Measurements from ENCODE around the gene B4GALNT3.

Gene B4GALNT3

GRCh38 chr12:510071-510825 is 50.5 kb downstream of the B4GALNT3 start:
- DNase-seq, result no peak

GRCh38 chr12:512933-513332 is 53.2 kb downstream of the B4GALNT3 start:
- DNase-seq, result no peak

GRCh38 chr12:513446-513845 is 53.7 kb downstream of the B4GALNT3 start:
- no peak for DNase-seq

GRCh38 chr12:517538-517937 is 57.8 kb downstream of the B4GALNT3 start:
- no peak for DNase-seq

- no peak for DNase-seq
These were observed 60.4 kb downstream of the B4GALNT3 start for GRCh38 chr12:520119-520518.

- DNase-seq, result no peak
These were observed 63.1 kb downstream of the B4GALNT3 start for GRCh38 chr12:522692-523378.

GRCh38 chr12:524167-524951 is 64.6 kb downstream of the B4GALNT3 start:
- no peak for DNase-seq

- DNase-seq, result no peak
These were observed 66.3 kb downstream of the B4GALNT3 start for GRCh38 chr12:526089-526488.

- DNase-seq, result no peak
These were observed 67.5 kb downstream of the B4GALNT3 start for GRCh38 chr12:527241-527640.

- no peak for DNase-seq
These were observed 68.0 kb downstream of the B4GALNT3 start for GRCh38 chr12:527729-528128.

- no peak for DNase-seq
These were observed 70.6 kb downstream of the B4GALNT3 start for GRCh38 chr12:530308-530707.

- no peak for DNase-seq
These were observed 71.1 kb downstream of the B4GALNT3 start for GRCh38 chr12:530821-531220.

- no peak for DNase-seq
These were observed 72.3 kb downstream of the B4GALNT3 start for GRCh38 chr12:531951-532585.

GRCh38 chr12:532908-533565 is 73.3 kb downstream of the B4GALNT3 start:
- no peak for DNase-seq

- DNase-seq, result no peak
These were observed 74.0 kb downstream of the B4GALNT3 start for GRCh38 chr12:533718-534117.

- no peak for DNase-seq
These were observed 74.5 kb downstream of the B4GALNT3 start for GRCh38 chr12:534216-534615.

- DNase-seq, result no peak
These were observed 75.7 kb downstream of the B4GALNT3 start for GRCh38 chr12:535396-535795.

- DNase-seq, result no peak
These were observed 77.1 kb downstream of the B4GALNT3 start for GRCh38 chr12:536751-537245.

- no peak for DNase-seq
These were observed 78.0 kb downstream of the B4GALNT3 start for GRCh38 chr12:537772-538171.

- peak; percentile 77 for DNase-seq
These were observed 79.2 kb downstream of the B4GALNT3 start for GRCh38 chr12:538731-539539.

- no peak for DNase-seq
These were observed 80.0 kb downstream of the B4GALNT3 start for GRCh38 chr12:539540-540310.

All from CD4-positive, alpha-beta T cell treated with Interleukin-10 for 1 hour (primary cell).